ENCODE data around the gene ARID5B. TPM values are rescaled to one million over a fixed set of nuclear protein-coding genes. Genes with fewer than 3 reads are reported as not detected.

The ARID5B gene
- polyA plus RNA-seq, 1 donor from 2014 or later = 2.1 TPM

- Histone ChIP-seq H4K20me1 (ENCODE audit: insufficient read depth) (no peaks in the 10 kb centered on the region), H3K36me3 (ENCODE audit: insufficient read depth, low read length) (no peaks in the 10 kb centered on the region), H3F3A (ENCODE audit: insufficient read depth, low read length, poor library complexity, severe bottlenecking) (no peaks in the 10 kb centered on the region), H3K4me2 (ENCODE audit: low read length) (no peak overlapping the region), H2AFZ (ENCODE audit: low read depth, low read length) (no peak overlapping the region), H3K79me2 (replicated peaks; ENCODE audit: insufficient read depth, low read length) (no peaks in the 10 kb centered on the region), H3K9ac (ENCODE audit: low read length) (no peak overlapping the region), H3K9me3 (ENCODE audit: low read length) (no peaks in the 10 kb centered on the region), H3K27me3 (ENCODE audit: insufficient read depth, low read depth, low read length) (no peaks in the 10 kb centered on the region), H3K9me2 (ENCODE audit: insufficient read depth, low read length) (no peaks in the 10 kb centered on the region), H3K4me3 (ENCODE audit: low read length) (no peak overlapping the region), H3K27ac (ENCODE audit: low read length) (no peak overlapping the region)
- TF ChIP-seq SMC3 (conservative IDR thresholded peaks at IDR 0.05; ENCODE audit: poor library complexity) (no peak), CTCF (IDR thresholded peaks at IDR 0.05; ENCODE audit: poor library complexity, severe bottlenecking) (no peak), RAD21 (conservative IDR thresholded peaks at IDR 0.05) (no peak), EP300 (conservative IDR thresholded peaks at IDR 0.05; ENCODE audit: poor library complexity, severe bottlenecking) (no peak), EZH2 (IDR thresholded peaks at IDR 0.05; ENCODE audit: borderline replicate concordance, insufficient read depth, low read length, poor library complexity, severe bottlenecking) (no peak), MXI1 (conservative IDR thresholded peaks at IDR 0.05; ENCODE audit: poor library complexity, severe bottlenecking) (no peak), TAF1 (IDR thresholded peaks at IDR 0.05; ENCODE audit: low read depth) (no peak), POLR2AphosphoS5 (IDR thresholded peaks at IDR 0.05) (no peak)
- TF ChIP-seq, protein P1, sequence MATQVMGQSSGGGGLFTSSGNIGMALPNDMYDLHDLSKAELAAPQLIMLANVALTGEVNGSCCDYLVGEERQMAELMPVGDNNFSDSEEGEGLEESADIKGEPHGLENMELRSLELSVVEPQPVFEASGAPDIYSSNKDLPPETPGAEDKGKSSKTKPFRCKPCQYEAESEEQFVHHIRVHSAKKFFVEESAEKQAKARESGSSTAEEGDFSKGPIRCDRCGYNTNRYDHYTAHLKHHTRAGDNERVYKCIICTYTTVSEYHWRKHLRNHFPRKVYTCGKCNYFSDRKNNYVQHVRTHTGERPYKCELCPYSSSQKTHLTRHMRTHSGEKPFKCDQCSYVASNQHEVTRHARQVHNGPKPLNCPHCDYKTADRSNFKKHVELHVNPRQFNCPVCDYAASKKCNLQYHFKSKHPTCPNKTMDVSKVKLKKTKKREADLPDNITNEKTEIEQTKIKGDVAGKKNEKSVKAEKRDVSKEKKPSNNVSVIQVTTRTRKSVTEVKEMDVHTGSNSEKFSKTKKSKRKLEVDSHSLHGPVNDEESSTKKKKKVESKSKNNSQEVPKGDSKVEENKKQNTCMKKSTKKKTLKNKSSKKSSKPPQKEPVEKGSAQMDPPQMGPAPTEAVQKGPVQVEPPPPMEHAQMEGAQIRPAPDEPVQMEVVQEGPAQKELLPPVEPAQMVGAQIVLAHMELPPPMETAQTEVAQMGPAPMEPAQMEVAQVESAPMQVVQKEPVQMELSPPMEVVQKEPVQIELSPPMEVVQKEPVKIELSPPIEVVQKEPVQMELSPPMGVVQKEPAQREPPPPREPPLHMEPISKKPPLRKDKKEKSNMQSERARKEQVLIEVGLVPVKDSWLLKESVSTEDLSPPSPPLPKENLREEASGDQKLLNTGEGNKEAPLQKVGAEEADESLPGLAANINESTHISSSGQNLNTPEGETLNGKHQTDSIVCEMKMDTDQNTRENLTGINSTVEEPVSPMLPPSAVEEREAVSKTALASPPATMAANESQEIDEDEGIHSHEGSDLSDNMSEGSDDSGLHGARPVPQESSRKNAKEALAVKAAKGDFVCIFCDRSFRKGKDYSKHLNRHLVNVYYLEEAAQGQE (IDR thresholded peaks at IDR 0.05; ENCODE audit: borderline replicate concordance) = no peak
Observed at GRCh38 chr10:62093863-62094291, 192.4 kb downstream of the ARID5B start.

GRCh38 chr10:62095181-62096122 lies 194.0 kb downstream of the ARID5B start:
- no peaks in the 10 kb centered on the region for H3K27me3 ChIP-seq (ENCODE audit: insufficient read depth, low read depth, low read length)
- H2AFZ ChIP-seq (ENCODE audit: low read depth, low read length) = no peak overlapping the region
- no peak overlapping the region for H3K27ac ChIP-seq (ENCODE audit: low read length)
- no peaks in the 10 kb centered on the region for H4K20me1 ChIP-seq (ENCODE audit: insufficient read depth)
- no peaks in the 10 kb centered on the region for H3K36me3 ChIP-seq (ENCODE audit: insufficient read depth, low read length)
- H3K79me2 ChIP-seq (replicated peaks; ENCODE audit: insufficient read depth, low read length) = no peaks in the 10 kb centered on the region
- H3K9me2 ChIP-seq (ENCODE audit: insufficient read depth, low read length) = no peaks in the 10 kb centered on the region
- no peak overlapping the region for H3K9ac ChIP-seq (ENCODE audit: low read length)
- no peaks in the 10 kb centered on the region for H3F3A ChIP-seq (ENCODE audit: insufficient read depth, low read length, poor library complexity, severe bottlenecking)
- H3K9me3 ChIP-seq (ENCODE audit: low read length) = no peaks in the 10 kb centered on the region
- H3K4me2 ChIP-seq (ENCODE audit: low read length) = no peak overlapping the region
- H3K4me3 ChIP-seq (ENCODE audit: low read length) = no peak overlapping the region
- TF ChIP-seq POLR2AphosphoS5 (IDR thresholded peaks at IDR 0.05) (no peak), SMC3 (conservative IDR thresholded peaks at IDR 0.05; ENCODE audit: poor library complexity) (no peak), EP300 (conservative IDR thresholded peaks at IDR 0.05; ENCODE audit: poor library complexity, severe bottlenecking) (no peak), MXI1 (conservative IDR thresholded peaks at IDR 0.05; ENCODE audit: poor library complexity, severe bottlenecking) (no peak)
- TF ChIP-seq, protein P1 (IDR thresholded peaks at IDR 0.05; ENCODE audit: borderline replicate concordance) = no peak

Data from neural cell (in vitro differentiated cells).